Non-pigmented ciliary epithelial cell (primary cell): ENCODE data around the gene KLHL6.
"Not testable (repeated sequence)": the region's sequence is repeated elsewhere in the genome, so short reads cannot be mapped to it uniquely, and the experiment has no call there.

Experiments
- DNase-seq: peaks from one replicate; pipeline ENCODE4 v3.0.0-alpha.2; 2010; ENCODE audit warnings: low read depth

KLHL6 gene

DNA sequence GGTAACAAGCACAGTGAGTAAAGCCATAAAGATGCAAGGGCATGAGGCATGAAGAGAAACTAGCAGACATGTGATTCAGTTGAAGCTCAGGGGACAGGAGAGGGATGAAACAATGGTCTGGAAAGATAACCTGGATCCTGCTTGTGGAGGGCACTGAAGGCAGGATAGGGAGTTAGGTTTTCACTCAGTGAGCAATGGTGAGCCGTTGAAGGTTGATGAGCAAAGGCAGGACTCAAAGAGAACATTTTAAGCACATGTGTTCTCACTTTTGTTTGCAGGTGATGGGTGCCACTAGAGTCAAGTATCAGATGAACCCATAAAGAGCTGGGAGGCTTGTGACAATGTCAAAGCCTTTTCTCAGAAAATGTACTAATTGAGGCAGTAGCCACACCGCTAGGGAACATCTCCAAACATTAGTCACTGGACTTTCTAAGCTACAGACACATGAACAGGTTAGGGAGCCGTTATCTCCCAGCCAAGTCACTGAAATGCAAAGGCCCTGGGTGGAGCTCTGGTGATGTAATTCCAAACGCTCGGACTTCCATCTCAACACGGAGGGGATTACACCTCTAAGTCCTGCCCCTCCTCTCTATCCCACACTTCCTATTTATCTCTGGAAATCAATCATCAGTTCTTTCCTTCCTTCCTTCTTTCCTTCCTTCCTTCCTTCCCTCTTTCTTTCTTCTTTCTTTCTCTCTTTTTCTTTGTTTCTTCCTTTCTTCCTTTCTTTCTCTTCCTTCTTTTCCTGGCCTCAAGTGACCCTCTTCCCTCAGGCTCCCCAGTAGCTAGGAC, 22.7 kb downstream of the KLHL6 start:
- DNase-seq = no peak

DNA sequence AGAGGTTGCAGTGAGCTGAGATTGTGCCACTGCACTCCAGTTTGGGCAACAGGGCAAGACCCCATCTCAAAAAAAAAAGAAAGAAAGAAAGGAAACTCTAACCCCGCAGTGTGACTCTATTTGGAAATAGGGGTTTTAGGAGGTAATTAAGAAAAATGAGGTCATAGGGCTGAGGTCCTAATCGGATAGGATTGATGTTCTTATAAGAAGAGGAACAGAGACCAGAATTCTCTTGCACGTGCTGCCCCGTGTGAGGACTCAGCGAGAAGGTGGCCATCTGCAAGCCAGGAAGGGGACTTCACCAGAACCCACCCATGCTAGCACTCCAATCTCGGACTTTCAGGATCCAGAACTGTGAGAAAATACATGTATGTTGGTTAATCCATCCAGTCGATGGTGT, 25.8 kb downstream of the KLHL6 start:
- DNase-seq = no peak

GRCh38 chr3:183529185-183529584, 26.3 kb downstream of the KLHL6 start:
- no peak for DNase-seq

- not testable (repeated sequence) for DNase-seq
Observed at GRCh38 chr3:183528758-183529157, 26.7 kb downstream of the KLHL6 start.

GRCh38 chr3:183527428-183528379, 27.8 kb downstream of the KLHL6 start:
- DNase-seq = no peak

- DNase-seq = no peak
Observed at GRCh38 chr3:183526838-183527427, 28.6 kb downstream of the KLHL6 start.

- no peak for DNase-seq
Observed at GRCh38 chr3:183524476-183524875, 31.0 kb downstream of the KLHL6 start.

- not testable (repeated sequence) for DNase-seq
Observed at GRCh38 chr3:183520741-183521556, 34.6 kb downstream of the KLHL6 start.

DNA sequence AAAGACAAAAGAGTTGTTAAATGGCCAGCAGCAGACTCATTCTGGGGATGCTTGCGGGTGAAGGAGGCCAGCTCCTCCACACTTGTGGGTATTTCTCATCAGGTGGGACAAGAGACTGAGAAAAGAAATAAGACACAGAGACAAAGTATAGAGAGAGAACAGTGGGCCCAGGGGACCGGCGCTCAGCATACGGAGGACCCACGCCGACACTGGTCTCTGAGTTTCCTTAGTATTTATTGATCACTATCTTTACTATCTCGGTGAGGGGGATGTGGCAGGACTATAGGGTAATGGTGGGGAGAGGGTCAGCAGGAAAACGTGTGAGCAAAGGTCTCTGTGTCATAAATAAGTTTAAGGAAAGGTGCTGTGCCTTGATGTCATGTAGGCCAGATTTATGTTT, 35.2 kb downstream of the KLHL6 start:
- not testable (repeated sequence) for DNase-seq

DNA sequence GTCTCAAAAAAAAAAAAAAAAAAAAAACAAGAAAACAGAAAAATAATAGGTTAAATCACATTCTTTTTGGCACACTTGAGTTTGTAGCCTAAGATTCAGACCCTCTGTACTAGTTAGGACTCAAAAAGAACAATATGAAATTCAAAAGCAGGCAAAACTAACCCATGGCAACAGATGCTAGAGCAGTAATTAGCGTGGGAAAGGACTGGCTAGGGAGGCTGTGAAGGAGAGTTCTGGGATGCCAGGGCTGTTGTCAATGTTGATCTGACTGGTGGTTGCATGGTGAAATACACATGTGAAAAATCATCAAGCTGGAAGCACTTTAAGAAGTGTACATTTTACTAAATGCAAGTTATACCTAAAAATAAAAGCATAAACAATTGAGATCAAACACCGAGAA, 35.6 kb downstream of the KLHL6 start:
- DNase-seq = no peak

DNA sequence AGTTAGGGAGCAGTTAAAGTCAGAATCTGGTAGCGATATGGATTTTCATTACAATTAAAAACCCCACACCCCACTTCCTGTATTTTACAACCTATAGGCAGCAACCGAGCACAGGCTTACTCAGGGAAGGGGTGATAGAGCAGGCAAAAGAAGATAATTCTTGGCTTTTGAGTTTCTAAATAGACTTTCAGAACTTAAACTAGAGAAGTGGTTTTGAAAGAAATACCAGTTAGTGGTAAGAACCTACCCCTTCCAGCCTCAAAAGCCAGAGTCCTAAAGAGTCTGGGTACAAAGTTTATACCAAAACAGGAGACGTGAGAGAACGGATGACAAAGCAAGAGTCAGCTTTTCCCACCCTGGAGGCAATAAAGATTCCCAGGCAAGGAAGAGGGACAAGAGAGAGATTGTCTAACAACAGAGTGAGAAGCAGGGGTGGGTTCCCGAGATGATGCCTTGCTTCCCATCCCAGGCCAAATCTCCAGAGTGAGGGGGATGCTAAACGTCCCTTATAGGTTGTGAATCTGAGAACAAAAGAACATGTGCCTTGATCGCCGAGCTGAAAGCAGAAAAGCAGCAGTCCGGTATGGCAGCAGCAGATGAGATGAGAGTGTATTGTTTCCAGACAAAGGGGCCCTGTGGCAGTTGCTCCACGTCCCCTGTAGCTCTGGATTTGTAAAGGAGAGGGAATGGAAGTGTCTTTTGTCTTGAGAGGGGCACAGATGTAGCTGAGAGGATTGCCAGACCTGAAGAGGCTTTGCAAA, 36.8 kb downstream of the KLHL6 start:
- DNase-seq = no peak

DNA sequence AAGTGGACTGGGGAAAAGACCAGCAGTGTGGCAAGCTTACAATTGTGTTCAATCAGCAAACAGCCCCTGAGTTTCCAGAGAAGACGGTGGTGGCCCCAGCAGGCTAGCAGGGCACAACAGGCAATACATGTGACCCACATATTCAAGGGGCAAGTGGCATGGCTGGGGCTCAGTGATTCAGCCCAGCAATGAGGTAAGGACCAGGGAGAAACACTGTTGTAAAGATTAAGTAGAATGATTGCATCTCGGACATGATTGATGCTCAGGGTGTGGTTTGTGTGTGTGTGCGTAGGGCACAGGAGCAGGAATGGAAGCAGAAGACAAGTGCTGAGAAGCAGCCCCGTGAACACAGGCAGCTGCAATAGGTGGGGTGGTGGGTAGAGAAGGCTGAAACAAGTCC, 37.9 kb downstream of the KLHL6 start:
- no peak for DNase-seq

GRCh38 chr3:183515968-183516851, 39.3 kb downstream of the KLHL6 start:
- no peak for DNase-seq

DNA sequence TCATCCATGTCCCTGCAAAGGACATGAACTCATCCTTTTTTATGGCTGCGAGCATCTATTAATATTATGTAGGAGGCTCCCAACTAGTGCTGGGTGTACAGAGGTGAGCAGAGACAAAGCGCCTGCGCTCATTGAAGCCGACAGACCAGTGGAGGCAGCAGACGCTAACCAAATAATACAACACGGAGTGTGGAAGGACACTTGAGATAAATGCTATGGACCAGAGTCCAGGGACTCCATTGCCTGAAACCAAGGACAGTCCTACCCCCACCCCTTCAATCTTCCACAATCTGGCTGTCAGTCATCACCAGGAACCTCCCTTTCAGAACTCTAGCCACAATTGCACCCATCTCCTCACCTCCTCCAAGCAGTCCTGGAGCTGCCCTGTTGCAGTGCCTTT, 41.5 kb downstream of the KLHL6 start:
- DNase-seq = no peak

GRCh38 chr3:183513046-183513706, 42.3 kb downstream of the KLHL6 start:
- DNase-seq = no peak

- not testable (repeated sequence) for DNase-seq
Observed at GRCh38 chr3:183511286-183512131, 44.0 kb downstream of the KLHL6 start.

- no peak for DNase-seq
Observed at GRCh38 chr3:183508821-183509220, 46.7 kb downstream of the KLHL6 start.

- DNase-seq = no peak
Observed at GRCh38 chr3:183507551-183507950, 48.0 kb downstream of the KLHL6 start.
